Cardiac septum (tissue), 1 donor: ENCODE results near the gene OXTR. TPM values are rescaled to one million over a fixed set of nuclear protein-coding genes. Genes with fewer than 3 reads are reported as not detected.
A peak's percentile ranks its signal among the peaks of the same experiment; 100 is the strongest.

Experiments used
- DNase-seq: peaks from one replicate; pipeline ENCODE4 v3.0.0-alpha.2; 2020; ENCODE audit warnings: low spot score
- intact Hi-C: fragments of 100-400 bp; cut with DNase I; formaldehyde crosslinking; loops from one replicate; pipeline ENCODE4 v1.14.0; 2022
- total RNA-seq: library from RNA; stranded (reverse); fragmentation: NEBNext Ultra II Directional; extraction: Animal tissue kit (Norgen Biotek cat#: 25700); gene quantifications from one replicate; pipeline ENCODE4 v1.2.1, GENCODE V29; 2021
- donor health status: DM: no; HTN: no; CAD: no.

The OXTR gene
- total RNA-seq, 1 donor from 2014 or later, result 0.30 TPM

DNA sequence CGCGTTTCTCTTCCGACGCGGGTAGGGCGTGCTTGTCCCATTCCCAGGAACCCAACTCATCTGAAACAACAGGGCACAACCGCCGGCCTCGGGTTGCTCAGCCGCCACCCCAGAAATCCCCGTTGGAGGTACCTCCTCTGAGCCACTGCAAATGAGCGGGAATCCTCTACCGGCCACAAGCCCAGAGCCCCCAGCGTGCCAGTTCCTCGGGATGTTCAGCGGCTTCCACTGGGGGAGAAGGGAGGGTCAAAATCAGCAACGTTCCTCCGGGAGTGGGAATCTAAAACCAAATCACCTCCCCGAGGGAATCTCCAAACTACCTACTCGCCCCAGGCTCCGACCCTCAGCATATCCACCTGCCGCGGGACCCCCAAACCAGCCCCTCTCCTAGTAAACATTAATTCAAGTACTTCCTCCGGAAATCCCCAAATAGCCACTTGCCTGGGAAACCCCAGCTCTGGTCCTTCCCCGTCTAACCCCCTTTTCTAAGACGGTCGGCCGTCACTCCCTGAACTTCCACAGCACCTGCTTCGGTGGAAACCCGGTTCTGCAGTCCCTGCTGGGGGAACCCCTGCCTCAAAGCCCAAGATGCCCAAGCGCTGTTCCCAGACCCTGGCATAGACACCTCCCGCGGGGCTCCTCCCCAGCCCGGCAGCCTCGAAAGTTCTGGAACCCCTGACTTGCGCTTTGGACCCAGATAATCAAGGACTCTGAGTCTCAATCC lies 887 bp downstream of the OXTR start:
- intact Hi-C loops, result loop anchor here (2.0 to 10.0 kb wide), 2 partner anchors 104 to 186 kb away; no protein-coding TSS in a partner anchor
- no peak for DNase-seq

DNA sequence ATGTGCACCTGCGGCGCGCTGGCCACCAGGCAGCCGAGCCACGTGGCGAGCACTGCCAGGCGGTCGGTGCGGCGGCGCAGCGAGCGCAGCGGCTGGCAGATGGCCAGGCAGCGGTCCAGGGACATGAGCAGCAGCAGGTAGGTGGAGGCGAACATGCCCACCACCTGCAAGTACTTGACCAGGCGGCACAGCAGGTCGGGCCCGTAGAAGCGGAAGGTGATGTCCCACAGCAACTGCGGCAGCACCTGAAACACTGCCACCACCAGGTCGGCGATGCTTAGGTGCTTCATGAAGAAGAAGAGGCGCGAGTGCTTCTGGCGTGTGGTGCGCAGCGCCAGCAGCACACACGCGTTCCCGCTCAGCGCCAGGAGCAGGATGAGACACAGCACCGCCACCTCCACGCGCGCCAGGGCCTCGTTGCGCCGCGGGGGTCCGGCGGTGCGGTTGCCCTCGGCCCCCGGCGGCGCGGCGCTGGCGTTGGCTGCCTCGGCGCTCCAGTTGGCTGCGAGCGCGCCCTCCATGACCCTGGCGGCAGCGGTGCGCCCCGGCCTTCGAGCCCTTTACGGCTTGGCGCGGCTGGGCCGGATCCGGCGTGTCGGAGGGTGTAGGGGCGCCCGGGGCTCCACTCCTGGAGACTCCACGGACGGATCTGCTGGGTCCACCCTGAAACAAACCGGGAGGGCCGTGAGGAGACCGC lies 1.6 kb downstream of the OXTR start:
- intact Hi-C loops, result loop anchor here (2.0 to 10.0 kb wide), 2 partner anchors 103 to 187 kb away; no protein-coding TSS in a partner anchor
- no peak for DNase-seq

DNA sequence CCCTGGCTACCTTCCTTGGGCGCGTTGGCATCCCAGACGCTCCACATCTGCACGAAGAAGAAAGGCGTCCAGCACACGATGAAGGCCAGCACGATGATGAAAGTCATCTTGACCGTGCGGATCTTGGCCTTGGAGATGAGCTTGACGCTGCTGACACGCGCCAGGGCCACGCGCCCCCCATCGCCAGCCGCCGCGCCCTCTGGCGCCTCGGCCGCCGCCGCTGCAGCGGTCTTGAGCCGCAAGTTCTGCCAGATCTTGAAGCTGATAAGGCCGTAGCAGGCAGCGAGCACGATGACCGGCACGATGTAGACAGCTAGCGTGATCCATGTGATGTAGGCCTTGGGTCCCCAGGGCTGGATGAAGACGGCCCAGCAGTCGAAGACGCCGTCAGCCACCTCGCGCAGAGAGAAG lies 2.2 kb downstream of the OXTR start:
- intact Hi-C loops, result loop anchor here (10.0 kb wide), 1 partner anchor 188 kb away; no protein-coding TSS in a partner anchor
- no peak for DNase-seq

DNA sequence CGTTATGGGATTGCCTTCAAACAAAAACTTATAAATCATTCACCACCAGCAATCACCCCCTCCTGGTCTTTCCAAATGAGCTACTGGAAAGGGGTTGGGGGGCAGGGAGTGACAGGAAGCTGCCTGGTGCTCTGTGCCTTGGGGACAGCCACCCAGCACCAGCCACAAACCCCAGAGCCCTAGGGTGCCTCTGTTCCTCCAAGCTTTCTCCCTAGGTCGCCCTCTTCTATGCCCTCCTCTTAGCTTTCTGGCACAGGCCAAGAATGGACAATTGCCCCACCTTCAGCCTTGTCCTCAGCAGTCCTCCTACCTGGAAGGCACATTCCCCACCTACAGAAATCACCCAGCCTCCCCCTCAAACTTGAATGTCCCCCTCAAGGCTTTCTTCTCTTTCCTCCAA lies 3.3 kb downstream of the OXTR start:
- intact Hi-C loops, result loop anchor here (10.0 kb wide), 1 partner anchor 189 kb away; no protein-coding TSS in a partner anchor
- DNase-seq, result no peak

DNA sequence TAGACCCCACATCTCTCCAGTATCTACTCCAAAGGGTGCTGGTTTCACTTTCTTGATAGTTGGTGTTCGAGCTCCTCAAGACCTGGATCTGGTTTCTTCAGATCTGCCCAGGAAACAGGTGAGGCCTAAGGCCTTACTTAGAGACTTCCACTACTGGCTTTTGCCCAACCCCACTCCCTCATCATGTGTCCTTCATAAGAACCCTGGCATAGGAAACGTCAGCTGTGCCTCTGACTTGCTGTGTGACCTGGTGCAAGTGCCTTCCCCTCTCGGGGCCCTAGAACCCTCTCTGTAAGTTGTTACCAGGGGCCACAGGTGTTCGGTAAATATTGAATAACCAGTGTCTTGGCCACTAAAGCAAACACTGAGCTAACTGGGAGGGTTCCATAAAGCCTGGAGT lies 3.9 kb downstream of the OXTR start:
- no peak for DNase-seq
- intact Hi-C loops, result loop anchor here (10.0 kb wide), 1 partner anchor 189 kb away; no protein-coding TSS in a partner anchor

DNA sequence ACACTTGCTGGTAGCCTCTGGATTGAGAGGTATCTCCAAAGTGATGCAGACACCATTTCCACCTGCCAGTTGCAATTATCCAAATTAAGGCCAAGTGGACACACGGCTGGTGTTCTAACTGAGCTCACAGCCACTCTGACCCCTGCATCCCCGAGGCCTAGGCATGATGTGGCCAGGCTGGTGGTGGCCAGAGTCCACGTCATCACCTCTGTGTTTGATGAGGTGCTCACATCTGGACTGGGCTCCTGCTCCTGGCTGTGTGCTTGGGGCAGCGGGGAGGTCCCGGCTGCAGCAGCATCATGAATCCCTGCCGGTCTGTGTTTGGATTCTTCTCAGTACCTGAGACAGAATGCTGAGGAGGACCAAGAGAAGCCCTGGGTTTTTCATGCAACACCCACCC lies 4.9 kb downstream of the OXTR start:
- intact Hi-C loops, result loop anchor here (10.0 kb wide), 1 partner anchor 190 kb away; no protein-coding TSS in a partner anchor
- DNase-seq, result no peak

DNA sequence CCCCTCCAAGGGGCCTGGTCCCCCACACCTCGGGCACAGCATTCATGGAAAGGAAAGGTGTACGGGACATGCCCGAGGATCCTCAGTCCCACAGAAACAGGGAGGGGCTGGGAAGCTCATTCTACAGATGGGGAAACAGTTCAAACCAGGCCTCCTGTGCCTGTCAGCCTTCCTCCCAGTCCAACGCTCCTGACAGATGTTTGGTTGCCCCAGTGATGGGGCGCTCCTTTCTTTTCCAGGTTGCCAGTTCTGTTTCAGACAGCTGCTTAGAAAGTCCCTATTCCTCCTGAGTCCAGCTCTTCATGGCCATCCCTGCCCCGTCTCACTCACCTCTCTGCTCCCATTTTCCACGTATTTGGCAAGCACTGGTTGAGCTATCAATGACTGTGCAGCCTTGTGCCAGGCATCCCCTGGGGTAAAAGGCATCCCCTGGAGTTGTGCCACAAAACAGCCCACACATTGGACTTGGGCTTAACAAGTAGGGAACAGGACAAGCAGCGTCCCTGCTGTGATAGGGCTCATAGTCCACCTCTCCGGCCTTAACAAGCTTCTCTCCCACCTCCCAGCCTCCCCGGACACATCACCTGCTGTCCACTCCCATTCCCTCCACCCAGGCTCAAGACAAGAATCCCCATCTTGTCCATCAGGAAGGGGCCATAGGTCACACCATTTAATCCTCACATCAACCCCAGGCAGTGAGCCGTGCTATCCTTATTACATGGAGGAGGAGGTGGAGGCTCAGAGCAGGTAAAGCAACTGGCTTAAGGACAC lies 6.6 kb downstream of the OXTR start:
- intact Hi-C loops, result loop anchor here (10.0 kb wide), 1 partner anchor 192 kb away; no protein-coding TSS in a partner anchor
- no peak for DNase-seq

DNA sequence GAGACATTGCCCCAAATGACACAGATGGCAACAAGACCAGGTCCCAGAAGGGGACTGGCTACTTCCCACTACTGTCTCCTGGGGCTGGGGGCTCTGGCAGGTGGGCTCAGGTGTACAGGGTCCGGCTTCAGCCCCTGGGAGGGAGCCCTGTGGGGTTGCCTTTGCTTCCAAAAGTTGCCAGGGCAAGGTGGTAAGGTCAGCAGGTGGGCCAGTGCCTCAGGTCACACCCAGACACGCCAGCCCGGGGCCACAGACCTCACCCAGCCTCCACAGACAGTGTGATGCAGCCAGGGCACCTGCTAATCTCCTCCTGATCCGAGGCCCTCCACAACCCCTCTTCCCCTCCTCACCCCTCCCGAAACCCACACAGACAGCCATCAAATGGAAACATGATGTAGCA lies 7.5 kb downstream of the OXTR start:
- no peak for DNase-seq

DNA sequence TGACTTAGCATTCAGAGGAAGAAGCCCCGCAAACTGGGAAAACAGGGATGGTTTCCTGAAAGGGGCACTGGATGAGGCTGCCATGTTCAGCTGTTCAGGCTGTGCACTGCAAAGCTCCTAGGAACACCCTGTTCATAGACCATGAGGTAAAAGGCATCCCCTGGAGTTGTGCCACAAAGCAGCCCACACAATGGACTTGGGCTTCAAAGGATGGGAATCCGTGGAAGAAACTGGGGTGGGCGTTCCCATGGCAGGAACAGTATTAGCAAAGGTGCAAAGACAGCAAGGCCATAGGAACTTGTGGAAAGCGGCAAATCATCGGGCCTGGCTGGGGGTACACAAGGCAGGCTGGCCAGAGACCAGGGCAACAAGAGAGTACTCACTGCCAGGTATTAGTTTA lies 8.9 kb downstream of the OXTR start:
- DNase-seq, result no peak
- intact Hi-C loops, result loop anchor here (10.0 kb wide), 1 partner anchor 194 kb away; no protein-coding TSS in a partner anchor

More for the DNA sequence above, 7.5 kb downstream of the OXTR start:
- intact Hi-C loops, result loop anchor here (10.0 kb wide), 1 partner anchor 193 kb away; no protein-coding TSS in a partner anchor

DNA sequence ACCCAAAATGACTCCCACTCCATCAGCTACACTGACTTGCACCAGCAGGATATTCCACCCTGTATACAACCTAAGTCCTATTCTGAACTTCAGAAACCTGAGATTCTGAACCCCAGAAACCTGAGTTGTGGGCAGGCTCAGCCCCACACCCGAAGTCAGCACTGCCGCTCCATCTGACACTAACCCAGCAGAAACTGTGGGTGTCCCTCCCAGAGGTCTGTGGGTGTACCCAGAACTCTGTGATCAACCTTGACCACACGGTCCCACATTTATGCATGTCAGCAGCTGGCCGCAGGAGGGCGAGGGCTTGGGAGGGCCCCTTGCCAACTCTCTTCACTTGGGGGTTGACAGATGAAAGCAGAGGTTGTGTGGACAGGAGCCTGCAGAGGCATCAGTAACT lies 9.3 kb downstream of the OXTR start:
- intact Hi-C loops, result loop anchor here (10.0 kb wide), 1 partner anchor 195 kb away; no protein-coding TSS in a partner anchor

DNA sequence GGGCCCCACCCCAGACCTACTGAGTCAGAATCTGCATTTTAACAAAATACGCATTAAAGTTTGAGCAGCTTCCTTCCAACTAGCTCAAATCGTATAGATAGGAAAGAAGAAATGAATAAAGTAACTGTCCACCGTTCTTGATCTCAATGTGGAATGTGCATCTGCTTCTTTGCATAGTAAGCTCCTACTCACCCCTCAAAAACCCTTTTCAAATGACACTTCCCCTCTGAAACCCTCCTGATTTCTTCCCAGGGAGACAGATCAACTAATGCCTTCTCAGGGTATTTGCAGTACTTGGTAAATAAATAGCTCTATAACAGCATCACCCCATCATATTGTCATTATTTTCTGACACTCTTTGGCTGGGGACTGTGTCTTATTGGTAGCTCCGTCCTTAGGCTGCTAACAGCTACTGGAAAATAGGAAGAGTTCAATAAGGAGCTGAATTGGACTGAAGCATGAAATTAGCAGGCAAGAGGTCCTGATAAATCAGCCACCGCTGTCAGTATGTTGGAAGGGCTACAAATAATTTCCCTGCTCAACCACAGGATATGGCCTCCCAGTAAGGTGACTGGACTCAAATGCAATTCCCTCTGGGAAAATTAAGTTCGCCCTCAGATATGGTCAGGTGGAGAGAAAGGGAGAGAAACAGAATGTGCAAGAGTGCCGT lies 10.2 kb downstream of the OXTR start:
- DNase-seq, result no peak
- intact Hi-C loops, result no loop called here

More for the DNA sequence above, 9.3 kb downstream of the OXTR start:
- DNase-seq, result peak; percentile 36

DNA sequence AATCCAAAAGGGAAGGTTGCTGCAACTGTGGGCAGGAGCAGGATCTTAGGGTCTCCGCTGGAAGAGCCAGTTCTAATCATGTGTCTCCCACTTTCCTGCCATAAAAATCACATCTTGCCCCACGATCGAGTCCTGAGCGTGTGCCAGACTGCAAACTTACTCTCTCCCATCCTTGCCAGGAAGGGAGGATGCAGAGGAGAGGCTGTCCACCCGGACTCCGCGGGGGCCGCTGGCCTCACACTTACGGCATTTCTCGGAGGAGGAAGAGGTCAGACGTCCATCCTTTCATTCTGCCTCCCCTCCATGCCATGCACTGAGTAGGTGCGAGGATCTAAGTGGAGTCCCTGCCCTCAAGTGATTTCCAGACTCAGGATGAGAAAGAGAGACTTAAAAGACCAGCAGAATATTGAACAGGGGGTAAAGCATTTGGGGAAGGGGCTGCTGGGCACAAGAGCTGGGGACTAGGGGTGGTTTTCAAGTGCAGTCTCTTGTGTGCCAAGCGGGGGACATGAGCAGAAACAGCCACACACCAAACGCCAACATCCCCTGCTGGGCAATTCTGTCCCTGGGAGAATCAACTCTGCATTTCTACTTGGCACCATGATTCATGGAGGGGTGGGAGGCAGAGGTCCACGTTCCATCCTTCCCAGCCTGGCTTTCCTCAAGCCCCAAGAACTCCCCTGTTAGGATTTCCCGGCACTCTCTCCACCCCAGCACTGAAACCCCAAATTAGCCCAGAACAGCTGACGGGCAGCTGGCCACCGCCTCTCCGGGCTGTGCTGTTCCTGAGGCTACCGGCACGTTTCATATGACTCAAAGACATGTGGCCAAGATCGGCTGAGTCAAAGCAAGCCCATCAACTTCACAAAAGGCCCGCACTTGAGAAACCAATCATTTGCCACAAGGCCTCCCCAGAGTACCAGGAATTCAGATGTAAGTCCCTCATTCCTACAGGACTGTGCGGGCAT lies 11.6 kb downstream of the OXTR start:
- intact Hi-C loops, result no loop called here
- DNase-seq, result peak; percentile 36

DNA sequence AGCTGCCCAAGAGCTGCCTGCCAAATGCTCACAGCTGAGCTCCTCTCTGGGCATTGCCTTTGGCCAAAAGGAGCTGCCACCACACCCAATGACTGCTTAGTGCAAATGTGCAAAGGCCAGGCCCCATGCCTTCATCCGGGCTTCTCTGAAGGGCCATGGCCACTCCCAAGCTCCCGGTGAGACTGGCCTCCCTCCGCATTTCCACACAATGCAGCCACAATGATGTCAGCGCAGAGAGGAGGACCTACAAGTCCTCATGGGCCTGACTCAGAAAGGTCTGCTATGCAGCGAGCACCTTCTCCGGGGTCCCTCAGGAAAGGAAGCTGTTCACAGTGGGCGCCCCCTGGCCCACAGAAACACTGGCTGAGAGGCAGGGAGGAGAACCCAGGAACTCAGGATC lies 12.7 kb downstream of the OXTR start:
- intact Hi-C loops, result no loop called here
- DNase-seq, result peak; percentile 54

DNA sequence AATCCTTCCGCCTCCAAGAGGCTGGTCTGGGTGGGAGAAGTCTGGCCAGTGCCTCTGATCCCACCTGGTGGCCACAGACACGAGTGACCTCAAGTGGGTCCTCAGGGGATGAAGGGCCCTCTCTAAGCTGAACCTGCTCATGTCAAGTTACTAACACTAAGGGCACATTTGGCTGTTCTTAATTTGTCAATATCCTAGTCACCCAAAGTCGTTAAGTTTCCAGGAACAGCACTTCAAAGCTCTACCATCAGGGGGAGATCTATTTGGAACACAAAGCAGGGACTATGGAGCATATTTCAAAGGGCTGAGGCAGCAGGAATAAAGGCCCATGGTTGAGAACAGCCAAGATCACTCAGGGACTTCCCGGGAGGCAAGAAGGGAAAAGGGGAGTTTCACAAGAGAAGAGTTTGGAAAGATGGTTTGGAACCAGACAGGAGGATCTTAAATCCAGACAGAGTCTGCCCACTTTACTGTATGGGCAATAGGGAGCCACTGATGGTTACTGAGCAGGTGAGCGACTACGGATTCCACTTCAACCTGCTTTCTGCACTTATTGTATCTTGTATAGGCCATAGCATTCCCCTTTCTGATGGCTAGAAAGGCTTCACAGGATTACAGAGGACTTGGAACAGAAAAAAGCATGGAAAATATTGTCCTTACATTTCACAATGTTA lies 13.7 kb downstream of the OXTR start:
- intact Hi-C loops, result no loop called here
- DNase-seq, result peak; percentile 33

DNA sequence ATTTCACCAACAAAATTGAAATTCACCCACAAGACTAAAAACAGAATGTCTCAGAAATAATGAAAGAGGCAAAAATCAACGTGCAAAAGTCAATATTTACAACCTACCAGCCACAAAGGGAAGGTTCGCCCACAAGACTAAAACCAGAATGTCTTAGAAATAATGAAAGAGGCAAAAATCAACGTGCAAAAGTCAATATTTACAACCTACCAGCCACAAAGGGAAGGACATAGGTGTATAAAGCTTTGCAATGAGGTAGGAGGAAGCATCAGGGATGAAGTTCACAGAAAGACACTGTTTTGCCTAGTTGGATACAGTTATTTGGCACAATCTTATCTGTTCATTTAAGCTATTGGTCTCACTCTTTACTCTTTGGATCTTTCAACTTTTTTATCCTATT lies 14.3 kb downstream of the OXTR start:
- intact Hi-C loops, result no loop called here
- DNase-seq, result no peak

DNA sequence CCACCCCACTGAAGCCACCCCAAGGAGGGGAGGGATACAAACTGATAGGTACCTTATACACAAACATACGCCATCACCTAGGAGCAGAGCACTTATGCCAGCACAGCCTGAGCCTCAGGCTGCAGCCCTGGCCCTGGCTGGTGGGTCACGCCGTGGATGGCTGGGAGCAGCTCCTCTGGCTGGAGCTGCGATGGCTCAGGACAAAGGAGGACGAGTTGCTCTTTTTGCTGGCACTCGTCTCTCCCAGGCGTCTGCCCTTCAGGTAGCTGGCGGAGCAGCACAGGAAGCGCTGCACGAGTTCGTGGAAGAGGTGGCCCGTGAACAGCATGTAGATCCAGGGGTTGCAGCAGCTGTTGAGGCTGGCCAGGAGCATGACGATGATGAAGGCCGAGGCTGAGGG lies 16.6 kb downstream of the OXTR start:
- intact Hi-C loops, result no loop called here
- DNase-seq, result peak; percentile 55

DNA sequence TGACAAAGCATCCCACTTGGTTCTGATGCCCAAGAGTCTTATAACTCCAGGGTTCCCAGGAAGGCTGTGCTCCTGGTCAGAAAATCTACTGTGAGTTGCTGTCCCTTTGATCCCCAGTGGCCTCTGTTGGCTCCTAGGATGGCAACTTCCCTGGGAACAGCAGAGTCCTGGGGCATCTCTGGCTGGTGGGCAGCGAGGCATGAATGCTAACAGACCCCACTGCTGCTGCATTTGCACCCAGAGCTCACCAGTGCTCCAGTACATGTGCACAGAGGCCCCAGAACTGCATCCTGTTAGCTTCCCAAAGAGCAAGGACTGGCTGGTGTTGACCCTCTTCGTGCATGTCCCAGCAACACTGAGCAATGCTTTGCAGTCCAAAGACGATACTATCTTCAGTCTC lies 20.1 kb downstream of the OXTR start:
- intact Hi-C loops, result no loop called here
- DNase-seq, result peak; percentile 66
